ENCODE measurements around the gene TMEM269.
"Not testable (repeated sequence)": the region's sequence is repeated elsewhere in the genome, so short reads cannot be mapped to it uniquely, and the experiment has no call there.

Gene TMEM269

DNA sequence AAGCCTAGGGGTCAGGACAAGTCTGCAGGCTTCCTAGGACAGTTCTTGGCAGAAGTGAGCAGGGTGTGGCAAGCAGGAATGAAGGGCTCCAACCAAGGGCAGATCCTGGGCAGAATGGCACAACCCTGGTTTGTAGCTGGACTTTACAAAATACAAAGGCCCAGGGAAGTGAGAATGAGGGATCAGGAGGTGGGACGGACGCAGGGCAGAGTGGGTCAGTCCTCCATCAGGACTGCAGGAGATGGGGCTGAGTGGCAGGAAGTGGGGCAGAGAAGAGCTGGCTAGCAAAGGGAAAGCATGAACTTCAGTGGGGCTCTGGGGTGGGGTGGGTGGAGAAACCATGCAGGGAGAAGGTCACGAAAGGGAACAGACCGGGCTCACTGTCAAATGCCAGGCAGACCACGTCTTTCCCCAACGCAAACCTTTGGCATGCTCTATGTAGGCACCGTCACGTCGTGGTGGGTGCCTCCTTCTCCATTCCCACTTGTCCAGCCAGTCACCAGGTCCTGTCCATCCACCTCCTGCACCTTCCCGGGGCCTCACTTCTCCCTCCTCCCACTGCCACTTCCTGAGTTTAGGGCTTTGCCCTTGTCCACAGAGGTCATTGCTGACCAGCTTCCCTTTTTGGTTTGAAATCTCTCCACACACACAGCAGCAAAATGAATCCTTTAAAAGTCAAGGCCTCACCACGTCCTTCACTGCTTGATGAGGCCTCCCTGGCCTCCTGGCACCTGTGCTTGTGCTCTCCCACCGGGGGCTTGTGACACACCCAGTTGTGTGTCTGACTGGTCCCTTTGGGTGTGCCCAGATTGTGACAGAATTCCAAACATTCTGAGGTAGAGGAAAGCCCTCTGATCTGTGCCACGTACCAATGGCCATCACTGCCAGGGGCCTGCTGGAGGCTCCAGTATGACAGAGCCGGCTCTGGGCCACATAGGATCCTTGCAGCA lies 36.1 kb upstream of the TMEM269 start:
- DNase-seq = no peak

DNA sequence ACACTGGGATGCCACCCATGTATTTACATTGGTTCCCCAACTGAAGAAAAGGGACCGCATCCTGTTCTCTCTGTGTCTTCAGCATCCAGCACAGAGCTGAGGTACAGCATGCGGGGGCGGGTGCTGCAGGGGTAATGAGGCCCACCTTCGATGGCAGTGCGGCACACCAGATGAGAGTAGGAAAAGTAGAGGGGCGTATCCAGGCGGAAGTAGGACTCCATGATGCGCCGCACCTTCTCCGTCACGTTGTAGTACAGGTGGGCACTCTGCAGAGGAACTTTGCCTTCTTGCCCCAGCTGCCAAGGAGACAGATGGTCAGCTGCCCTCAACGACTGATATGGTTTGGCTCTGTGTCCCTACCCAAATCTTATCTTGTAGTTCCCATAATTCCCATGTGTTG lies 34.8 kb upstream of the TMEM269 start:
- DNase-seq = no peak

DNA sequence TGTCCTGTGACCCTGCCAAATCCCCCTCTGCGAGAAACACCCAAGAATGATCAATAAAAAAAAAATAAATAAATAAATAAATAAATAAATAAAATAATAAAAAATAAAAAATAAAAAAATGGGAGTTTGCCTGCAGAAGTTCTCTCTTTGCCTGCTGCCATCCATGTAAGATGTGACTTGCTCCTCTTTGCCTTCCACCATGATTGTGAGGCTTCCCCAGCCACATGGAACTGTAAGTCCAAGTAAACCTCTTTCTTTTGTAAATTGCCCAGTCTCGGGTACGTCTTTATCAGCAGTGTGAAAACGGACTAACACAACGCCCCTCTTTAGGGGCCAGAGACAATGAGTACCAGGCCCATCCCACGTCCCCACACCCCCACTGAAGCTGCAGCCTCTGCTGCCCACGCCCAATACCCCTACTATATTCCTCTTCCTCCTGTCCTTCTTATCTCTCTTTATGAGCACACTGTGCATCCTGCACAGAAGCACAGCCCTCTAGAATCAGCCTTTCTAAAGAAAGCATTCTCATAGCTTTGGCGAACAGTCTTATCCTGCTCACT lies 33.2 kb upstream of the TMEM269 start:
- DNase-seq = not testable (repeated sequence)

DNA sequence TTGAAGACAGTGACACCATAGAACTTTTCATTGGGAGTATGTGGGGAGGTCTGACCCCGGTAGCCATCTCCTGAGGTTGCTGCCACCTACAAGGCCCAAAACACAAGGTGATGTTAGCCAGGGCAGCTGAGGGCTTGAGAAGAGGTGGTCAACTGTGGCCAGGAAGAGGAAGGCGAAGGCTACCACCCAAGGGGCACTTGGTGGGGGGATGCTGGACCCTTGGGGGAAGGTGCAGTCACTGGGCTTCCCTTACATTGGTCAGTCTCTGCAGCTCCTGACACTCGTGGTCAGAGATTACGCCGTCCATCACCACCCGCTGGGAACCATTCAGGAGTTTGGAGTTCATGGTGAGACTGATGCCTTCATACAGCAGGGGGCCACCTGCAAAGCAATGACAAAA lies 32.5 kb upstream of the TMEM269 start:
- DNase-seq = no peak

DNA sequence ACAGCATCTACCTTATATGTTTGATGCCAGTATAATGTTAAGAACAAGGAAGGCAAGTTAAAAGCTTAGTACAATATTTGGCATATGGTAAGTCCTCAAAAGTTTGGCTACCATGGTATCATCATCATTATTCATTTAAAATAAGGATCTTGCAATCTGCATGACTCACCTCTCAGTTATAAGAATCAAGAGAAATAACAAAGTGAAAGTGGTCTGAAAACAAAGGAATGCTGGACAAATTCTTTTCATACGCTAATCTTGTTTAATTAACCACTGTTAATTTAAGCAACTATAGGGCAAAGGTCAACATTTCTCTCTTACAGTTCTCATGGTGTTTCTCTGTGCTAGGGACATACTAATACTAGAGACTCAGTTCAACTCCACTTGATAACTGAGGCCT lies 31.7 kb upstream of the TMEM269 start:
- DNase-seq = no peak

DNA sequence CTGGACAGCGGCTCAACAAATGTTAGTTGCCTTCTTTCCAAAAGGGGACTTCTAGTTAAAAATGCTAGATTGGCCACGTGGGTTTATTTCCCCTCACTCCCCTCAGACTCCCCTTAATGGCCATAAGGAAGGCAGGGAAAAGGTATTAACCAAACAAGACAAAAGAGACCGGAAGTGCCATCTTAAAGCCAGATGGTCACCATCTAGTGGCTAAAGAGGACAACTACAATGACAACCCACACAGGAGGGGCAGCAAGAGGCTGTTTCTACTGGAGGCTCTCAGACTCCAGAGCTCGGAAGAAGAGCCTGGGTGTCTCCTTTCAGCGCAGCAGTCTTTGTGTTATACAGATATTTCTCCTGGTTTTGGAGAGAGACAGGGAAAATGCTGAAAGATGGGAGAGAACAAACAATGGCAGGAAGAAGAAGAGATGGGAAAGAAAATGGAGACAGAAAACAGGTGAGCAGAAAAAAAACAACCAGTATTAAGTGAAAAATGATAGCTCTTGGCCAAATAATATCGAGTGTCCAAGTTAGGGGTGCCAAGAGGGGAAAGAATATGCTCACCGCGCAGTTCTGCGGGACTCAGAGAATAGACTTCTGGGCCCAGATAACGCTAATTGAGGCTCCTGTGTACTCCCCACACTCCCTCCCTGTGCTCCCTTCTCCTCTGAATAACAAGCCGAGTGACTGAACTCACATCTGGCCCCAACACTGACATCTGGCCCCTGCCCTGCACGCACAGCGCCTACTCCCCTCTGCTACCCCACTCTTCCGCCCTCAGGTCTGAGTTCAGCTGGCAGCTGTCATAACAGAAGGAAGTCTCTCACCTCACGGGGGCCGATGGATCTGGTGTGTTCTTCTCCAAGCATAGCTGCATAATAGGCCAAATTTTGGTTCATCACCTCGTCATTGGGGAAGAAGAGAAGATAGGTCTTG lies 27.6 kb upstream of the TMEM269 start:
- no peak for DNase-seq

DNA sequence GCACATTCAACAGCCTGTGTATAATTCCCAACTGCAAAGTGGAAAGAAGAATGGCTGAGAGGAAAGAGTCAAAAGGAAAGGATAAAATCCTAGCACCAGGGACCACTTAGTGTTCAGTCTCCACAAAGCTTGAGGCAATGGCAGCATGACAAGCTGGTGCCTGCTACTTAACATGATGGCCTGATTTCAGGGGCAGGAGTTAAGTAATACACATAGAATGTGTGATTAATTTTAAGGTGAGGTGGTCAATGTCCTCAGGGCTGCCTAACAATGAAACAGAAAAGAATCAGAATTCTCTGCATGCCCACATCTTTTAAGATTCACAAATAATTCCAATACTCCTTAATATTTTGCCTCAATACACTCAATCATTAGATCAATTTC lies 26.9 kb upstream of the TMEM269 start:
- no peak for DNase-seq

DNA sequence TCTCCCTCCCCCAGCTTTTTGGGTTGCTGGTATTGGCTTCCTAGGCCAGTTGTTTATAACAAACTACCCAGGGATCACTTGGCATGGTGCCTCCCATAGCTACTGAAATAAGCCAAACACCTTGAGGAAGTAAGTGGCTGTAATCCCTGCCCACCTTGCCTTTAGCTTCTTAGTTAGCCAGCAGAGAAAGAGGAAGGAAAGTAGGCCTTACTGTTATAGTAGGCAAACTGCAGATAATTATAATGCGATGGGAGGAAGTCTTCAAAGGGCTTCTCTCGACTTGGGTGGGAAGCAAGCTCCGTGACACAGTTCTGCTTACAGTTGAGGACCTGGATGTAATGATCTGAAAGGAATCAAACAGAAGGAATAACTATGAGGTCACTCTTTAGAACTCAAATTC lies 26.1 kb upstream of the TMEM269 start:
- DNase-seq = no peak

DNA sequence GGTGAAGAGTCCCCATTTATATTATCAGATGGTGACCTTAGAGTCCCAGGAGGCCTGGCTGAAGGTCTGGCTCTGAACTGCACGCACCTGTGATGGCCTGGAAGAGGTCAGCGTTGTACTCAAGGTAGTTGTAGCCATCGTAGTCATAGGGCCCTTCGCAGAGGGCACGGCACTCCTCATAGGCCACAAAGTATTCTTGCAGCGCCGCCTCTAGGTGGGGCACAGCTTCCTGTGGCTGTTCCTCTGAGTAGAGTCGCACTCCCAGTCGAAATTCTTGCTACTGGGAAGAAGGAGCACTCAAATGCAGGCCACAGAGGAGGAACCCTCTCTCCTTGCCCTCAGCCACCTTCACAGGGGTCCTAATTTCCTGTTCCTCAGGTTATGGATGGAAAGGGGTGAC lies 25.7 kb upstream of the TMEM269 start:
- no peak for DNase-seq

DNA sequence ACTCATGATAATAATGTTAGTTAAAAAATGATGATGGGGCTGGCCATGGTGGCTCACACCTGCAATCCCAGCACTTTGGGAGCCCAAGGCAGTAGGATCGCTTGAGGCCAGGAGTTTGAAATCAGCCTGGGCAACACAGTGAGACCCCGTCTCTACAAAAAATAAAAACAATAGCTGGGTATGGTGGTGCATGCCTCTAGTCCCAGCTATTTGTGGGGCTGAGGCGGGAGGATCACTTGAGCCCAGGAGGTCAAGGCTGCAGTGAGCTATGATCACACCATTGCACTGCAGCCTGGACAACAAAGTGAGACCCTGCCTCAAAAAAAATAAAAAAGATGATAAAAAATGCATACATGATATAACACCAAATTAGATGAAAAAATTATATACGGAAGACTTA lies 23.2 kb upstream of the TMEM269 start:
- DNase-seq = no peak

DNA sequence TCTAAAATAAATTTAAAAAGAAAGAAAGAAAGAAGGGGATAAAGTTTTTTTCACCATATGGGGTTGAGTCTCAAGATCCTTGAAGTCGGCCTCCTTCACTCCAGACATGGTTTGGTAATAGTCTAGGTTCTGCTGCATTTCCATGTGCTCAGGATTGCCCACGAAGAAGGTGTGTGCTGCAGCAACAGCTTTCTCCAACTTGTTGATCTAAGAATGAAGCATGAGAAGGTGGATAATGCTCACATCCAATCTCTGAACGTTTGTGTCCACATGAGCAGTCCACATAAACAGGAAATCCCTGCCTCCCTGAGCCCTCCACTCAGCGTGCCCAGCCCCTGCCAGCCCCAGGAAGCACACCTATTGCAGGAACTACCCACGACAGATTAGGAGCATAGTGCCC lies 22.5 kb upstream of the TMEM269 start:
- no peak for DNase-seq

DNA sequence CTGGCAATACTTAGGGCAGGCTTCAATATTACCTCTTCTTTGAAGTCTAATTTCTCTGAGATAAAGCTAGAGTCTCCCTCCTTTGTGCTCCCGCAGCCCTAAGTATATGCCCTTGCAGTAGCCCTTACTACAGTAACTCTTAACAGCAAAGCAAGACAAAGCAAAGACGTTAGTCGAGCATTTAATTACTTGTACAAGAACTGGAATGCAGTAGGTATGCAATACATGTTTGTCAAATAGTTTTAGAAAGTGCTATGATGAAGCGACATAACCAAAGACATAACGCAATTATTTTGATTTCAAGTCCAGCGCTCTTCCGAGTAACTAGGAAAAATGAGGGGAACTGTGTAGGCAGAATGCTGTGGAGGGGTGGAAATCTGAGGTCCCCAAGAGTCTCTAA lies 19.5 kb upstream of the TMEM269 start:
- no peak for DNase-seq

DNA sequence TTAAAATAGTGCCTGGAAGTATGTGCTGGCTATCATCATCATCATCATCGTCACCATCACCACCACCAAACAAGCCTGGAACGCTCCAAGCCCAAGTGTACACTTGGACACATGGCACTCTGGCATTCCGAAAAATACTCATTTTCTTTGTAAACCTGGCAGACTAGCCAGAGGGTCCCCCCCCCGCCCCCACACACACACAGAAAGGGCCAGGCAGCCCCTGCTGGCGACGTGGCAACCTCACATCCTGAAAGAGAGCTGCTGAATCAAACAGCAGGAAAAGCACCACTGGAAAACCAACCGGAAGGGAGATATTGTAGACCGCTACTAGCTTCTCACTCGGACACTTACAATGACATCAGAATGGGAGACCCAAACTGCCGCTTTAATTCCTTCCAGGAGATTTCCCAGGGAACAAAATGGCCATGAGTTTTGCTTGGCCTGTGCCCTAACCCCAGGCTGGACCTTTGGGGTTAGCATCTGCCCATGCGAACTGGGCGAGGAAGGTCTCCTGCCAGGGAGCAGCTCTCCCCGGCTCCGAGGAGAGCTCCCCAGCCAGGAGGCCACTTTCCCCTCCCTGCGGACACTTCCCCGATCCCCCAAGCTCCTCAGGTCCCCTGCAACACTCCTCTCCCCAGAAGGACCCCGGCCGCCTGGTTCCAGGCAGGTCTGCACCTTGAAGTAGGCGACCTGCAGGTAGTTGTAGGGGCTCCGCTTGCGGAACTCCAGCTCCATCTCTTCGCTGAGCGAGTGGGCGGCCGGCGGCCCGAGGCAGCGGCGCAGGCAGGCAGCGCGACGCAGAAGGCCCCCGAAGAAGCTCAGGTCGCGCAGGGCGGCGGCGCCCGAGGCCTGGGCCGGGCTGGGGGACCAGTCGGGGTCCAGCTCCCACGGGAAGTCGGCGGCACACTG lies 18.7 kb upstream of the TMEM269 start:
- DNase-seq = peak; percentile 65

DNA sequence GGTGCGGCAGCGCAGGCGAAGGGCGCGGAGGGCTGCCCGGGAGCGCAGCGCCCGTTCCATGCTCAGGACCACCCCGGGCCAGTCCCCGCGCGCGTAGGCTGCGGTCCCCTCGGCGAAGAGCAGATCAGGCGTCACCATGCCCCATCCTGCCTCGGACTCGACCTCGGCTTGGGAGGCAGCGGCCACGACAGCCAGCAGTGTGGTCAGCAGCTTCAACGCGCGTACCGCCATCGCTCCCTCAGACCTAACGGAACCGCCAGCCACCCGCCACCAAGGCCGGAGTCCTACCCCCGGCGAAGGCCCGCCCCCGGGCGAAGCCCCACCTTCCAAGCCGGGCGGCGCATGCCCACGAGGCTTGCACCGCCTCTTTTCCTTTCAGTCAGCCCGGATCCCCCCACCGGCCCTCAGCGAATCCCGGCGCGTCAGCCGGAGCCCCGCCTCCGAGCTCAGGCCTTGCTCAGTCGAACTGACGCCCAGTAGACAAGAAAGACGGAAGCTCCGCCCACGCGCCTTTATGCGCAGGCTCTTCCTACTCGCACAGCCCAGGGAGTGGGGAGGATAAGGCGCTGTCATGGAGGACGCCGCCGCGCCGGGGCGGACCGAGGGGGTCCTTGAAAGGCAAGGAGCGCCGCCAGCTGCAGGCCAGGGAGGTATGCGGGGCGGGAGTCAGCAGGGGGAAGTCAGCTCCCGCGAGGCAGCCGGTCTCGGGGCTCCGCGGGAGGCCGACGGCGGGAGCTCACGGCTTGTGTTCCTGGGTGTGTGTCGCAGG lies 17.9 kb upstream of the TMEM269 start, which contains the start of the genes C1orf50 and P3H1:
Gene C1orf50, plus strand, starts transcription at position 509 of the 769 bp plus-strand sequence. Its CDS starts 63 bp downstream, at position 572.
Gene P3H1, minus strand, starts transcription at position 288 of the 769 bp plus-strand sequence. Its CDS starts 57 bp downstream, at position 231.
- DNase-seq = peak; percentile 100

DNA sequence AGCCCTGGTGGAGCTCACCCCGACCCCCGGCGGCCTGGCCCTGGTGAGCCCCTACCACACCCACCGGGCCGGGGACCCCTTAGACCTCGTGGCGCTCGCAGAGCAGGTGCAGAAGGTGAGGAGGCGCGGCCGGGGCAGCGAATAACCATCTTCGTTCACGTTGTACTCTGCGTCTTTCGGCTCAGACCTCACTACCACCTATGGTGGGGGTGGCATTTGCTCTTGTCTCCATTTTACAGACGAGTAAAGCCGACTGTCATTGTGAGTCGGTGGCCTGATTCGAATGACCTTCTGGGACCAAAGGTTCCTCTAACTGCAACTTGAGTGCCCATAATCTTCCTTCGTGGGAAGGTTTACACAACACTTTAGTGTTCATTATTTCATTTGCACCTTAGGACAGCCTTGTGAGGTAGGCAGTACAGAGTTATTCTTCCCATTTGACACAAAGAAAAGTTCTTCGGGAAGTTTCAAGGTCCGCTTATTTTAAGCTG lies 17.2 kb upstream of the TMEM269 start:
- DNase-seq = no peak

DNA sequence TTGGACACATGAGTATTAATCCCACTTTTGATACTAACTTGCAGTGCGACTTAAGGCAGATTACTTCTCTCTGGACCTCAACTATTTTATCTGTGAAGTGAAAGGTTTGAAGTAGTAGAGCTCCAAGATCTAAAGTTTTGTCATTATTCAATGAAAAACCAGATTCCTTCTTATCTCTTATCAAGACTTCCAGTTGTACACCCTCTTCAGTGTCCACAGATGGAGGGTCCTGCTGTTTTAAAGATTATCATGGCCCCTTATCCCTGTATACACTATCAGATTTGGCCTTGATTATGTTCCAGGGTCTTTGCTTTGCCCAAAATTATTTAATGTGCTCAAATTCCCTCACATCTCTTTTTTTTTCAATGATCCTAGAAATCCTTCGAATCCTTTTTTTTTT lies 16.6 kb upstream of the TMEM269 start:
- no peak for DNase-seq

DNA sequence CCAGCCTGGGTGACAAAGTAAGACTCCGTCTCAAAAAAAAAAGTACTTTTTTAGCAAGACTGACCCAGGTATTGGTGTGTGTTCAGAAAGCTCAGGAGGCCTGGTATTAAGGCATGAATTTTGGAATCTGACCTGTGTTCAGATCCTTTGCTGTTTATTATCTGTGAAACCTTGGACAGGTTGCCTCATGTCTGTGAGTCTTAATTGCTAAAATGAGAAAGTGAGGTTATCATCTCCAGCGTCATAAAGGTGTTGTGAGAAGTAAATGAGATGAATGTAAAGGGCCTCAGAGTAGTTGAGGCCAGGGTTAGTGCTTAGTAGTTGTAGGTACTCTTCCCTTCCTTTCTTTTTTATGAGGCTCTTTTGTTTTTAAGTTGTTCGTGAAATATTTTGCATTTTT lies 15.0 kb upstream of the TMEM269 start:
- no peak for DNase-seq

DNA sequence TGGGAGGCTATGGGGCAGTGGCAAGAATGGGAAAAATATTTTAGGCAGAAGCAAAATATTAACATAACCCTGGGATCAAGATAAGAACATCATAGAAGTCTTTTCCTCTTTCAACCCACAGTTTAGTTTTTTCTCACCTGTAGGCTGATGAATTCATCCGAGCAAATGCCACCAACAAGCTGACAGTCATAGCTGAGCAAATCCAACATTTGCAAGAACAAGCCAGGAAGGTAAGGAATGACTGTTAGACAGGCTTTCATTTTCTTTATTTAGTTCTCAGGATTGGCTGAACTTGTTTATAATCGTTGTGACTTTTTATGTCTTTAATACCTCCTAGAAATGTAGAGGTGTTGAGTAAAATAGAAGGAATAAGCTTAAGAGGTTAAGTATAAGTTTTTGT lies 11.4 kb upstream of the TMEM269 start:
- DNase-seq = no peak

DNA sequence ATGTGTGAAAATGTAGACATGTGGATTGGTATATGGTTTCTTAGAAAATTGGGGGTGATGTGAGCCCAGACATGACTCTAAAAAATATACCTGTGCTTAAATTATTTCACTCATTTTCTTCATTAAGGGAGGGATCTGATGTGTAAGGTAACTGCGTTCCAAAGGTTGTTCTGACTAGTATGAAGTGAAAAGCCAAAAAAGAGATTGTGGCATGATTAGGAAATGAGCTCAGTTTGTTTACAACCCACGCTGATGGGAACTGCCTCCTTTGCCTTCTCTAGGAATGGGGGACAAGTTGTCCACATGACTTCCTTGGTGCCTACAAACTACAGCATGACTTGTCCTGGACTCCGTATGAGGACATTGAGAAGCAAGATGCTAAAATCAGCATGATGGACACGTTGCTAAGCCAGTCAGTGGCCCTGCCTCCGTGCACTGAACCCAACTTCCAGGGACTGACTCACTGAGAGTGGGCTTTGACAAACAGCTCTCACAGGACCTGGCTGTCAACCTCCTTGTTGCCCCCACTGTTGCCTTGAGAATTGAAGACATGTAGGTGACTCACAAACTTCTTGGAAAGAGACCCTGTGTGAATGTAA lies 9.8 kb upstream of the TMEM269 start:
- no peak for DNase-seq

DNA sequence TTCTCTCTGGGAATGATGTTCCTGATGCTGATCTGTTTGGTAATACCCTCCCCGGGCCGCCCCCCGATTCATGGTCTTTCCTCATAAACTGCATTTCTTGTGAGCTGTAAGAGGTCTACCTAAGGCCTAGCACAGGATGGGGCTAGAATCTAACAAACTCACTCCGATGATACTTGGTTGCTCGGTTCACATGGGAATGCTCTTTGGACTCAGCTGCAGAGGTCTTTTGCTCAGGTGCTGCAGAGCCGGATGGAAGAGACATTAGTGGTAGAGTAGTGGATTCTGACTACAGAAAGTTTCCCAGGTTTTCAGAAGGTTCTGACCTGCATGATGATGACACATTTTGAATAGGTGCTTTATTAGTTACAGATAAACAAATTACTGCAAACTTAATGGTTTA lies 8.3 kb upstream of the TMEM269 start:
- no peak for DNase-seq

DNA sequence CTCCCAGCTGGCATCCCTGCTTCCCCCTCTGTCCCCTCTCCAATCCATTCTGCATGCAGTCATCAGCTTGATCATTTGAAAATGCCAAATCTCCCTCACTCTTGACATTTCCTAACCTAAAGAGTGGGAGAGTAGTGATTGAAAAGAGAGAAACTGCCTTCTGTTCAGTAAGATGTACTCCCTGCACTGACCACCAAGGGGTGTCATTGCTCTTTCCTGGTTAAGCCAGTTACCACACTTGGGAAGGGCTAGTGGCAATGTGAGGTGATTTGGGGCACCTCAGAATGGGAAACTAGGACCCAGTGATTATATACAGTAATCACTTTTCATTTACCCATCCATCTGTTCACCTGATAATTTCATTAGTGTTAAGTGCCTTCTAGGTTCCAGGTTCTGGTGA lies 6.9 kb upstream of the TMEM269 start:
- DNase-seq = peak; percentile 11

Data from activated naive CD4-positive, alpha-beta T cell treated with Interleukin-2 at 50 U/mL for 16 hours (primary cell).